ENCODE results near the gene ATF2. TPM values are rescaled to one million over a fixed set of nuclear protein-coding genes. Genes with fewer than 3 reads are reported as not detected.

ATF2 gene
- total RNA-seq, 1 donor: 68.1 TPM

GRCh38 chr2:175188761-175189160 lies 20.8 kb upstream of the ATF2 start:
- DNase-seq (ENCODE audit: low read depth): no peak
- TF ChIP-seq CTCF (IDR thresholded peaks at IDR 0.05; ENCODE audit: insufficient read depth, low read length): no peak
- H3K4me3 ChIP-seq (ENCODE audit: low read depth, low read length): no peak overlapping the region

GRCh38 chr2:175187378-175187777 lies 19.4 kb upstream of the ATF2 start:
- H3K4me3 ChIP-seq (ENCODE audit: low read depth, low read length): no peak overlapping the region
- DNase-seq (ENCODE audit: low read depth): peak; percentile 8
- peak; percentile 29 for TF ChIP-seq CTCF (IDR thresholded peaks at IDR 0.05; ENCODE audit: insufficient read depth, low read length)

DNA sequence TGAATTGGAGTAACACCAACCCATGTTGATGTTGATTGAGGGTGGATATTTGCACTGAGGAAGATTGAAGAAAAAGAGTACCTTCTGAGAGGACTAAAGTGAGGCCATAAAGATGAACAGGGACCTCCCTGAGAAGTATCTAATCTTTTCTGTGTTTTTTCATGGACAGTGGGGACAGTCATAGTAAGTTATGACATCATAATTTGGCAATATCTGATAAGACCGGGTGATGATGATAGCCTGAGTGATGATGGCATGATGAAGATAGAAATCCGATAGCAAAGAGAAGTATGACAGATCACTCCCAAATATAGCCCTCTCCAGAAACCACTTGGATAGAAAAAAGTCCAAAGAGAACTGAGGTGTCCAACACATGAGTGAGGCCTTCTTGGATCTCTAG lies 15.7 kb upstream of the ATF2 start:
- DNase-seq (ENCODE audit: low read depth): no peak
- no peak overlapping the region for H3K4me3 ChIP-seq (ENCODE audit: low read depth, low read length)
- TF ChIP-seq CTCF (IDR thresholded peaks at IDR 0.05; ENCODE audit: insufficient read depth, low read length): no peak

GRCh38 chr2:175181877-175182308 lies 13.9 kb upstream of the ATF2 start:
- no peak for DNase-seq (ENCODE audit: low read depth)
- no peak for TF ChIP-seq CTCF (IDR thresholded peaks at IDR 0.05; ENCODE audit: insufficient read depth, low read length)
- H3K4me3 ChIP-seq (ENCODE audit: low read depth, low read length): peak overlapping the region; percentile 90

GRCh38 chr2:175181104-175181876 lies 13.3 kb upstream of the ATF2 start, which contains the start of gene ATP5MC3:
Gene ATP5MC3, minus strand, starts transcription at chr2:175181710. Its CDS starts 317 bp downstream, at chr2:175181393.
- TF ChIP-seq CTCF (IDR thresholded peaks at IDR 0.05; ENCODE audit: insufficient read depth, low read length): peak; percentile 40
- H3K4me3 ChIP-seq (ENCODE audit: low read depth, low read length): peak within 1 kb of the TSS; percentile 90
- peak; percentile 93 for DNase-seq (ENCODE audit: low read depth)

GRCh38 chr2:175180701-175181103 lies 12.7 kb upstream of the ATF2 start:
- peak; percentile 58 for DNase-seq (ENCODE audit: low read depth)
- H3K4me3 ChIP-seq (ENCODE audit: low read depth, low read length): peak overlapping the region; percentile 90
- TF ChIP-seq CTCF (IDR thresholded peaks at IDR 0.05; ENCODE audit: insufficient read depth, low read length): no peak
